ENCODE data around the gene PMM2.
A peak's percentile ranks its signal among the peaks of the same experiment; 100 is the strongest.
"Not testable (repeated sequence)": the region's sequence is repeated elsewhere in the genome, so short reads cannot be mapped to it uniquely, and the experiment has no call there.

PMM2 gene

GRCh38 chr16:8797364-8798173, at the start of gene PMM2, which contains the start of gene TMEM186:
Gene PMM2, plus strand, starts transcription at chr16:8797839. Its CDS starts 44 bp downstream, at chr16:8797883.
Gene TMEM186, minus strand, starts transcription at chr16:8797639. Its CDS starts 25 bp downstream, at chr16:8797614.
- DNase-seq (ENCODE audit: low read depth in 1 of 2, low spot score in 1 of 2), result peak; percentile 85 to 91

DNA sequence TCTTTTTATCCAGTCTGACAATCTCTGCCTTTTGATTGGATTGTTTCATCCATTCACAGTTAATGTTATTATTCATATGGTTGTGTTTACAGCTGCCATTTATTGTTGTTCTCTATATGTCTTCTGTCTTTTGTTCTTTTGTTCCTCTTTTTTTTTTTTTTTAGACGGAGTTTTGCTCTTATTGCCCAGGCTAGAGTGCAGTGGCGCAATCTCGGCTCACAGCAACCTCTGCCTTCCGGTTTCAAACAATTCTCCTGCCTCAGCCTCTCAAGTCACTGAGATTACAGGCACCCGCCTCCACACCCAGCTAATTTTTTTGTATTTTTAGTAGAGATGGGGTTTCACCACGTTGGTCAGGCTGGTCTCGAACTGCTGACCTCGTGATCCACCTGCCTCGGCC, 48.7 kb upstream of the PMM2 start:
- not testable (repeated sequence) for DNase-seq (ENCODE audit: low read depth in 1 of 2, low spot score in 1 of 2)

DNA sequence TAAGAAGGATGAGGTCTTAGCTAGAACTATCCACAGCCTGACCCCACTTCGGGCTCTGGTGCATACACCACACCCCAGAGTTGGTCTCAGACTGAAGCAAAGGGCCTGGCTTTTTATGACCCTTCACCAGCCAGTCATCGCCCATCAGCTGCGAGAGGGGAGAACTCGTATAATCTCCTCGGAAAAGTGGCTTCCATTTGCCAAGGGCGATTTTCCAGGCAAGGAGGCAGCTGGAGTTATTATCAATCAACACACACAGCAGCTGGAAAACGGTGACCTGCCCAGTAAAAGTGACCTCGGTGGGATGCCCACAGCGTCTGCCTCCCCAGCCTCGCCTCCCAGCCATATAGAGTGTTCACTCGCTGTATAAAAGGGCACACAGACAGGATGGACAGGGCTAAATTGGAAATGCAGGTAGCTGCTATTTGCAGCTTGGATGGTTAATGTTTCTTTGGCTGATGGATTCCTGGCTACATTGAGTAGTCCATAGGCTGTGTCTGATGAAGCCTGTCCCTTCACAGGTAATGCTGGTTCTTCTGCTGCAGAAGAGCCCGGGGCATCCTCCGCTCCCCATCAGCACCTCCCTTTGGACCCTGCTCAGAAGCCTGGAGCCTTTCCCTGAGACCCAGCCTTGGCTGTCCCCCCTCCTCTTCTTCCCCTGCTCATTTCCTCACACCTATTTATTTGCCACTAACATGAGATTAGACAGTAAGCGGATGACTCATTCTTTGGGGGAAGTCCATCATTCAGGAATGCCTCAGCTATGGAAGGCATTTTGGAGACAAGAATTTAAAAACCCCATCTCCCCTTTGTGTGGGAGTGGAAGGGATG, 45.9 kb upstream of the PMM2 start:
- DNase-seq (ENCODE audit: low read depth in 1 of 2, low spot score in 1 of 2), result no peak

GRCh38 chr16:8752706-8753105, 44.9 kb upstream of the PMM2 start:
- DNase-seq (ENCODE audit: low read depth in 1 of 2, low spot score in 1 of 2), result no peak

DNA sequence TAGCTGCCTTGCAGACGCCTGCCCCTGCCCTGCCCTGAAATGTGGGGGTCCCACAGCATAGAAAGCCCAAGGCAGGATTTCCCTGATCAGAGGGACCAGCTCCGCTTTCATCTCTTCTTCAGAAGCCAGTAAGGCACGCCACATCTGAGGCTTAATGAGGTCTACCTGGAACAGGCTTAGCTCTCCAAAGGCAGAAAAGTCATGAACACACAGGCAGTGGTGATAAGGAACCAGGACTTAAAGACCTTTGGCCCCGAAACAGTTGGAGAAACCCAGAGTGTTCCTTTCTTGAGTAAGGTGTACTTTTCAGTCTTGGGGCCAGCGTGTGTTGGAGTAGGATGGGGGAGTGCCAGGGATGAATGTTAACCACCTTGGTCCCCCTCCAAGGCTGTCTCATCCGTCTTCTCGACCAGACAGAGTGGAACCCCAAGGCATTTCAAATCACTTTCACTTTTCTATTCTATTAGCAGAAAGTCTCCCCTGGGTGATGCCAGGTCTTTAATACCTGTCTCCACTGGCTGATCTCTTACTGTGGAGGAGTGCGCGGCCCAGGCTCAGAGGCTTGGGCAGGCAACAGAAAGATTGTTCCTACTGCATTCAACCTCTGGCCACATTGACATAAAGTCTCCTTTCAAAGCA, 44.1 kb upstream of the PMM2 start:
- DNase-seq (ENCODE audit: low read depth in 1 of 2, low spot score in 1 of 2), result no peak

GRCh38 chr16:8756755-8757154, 40.9 kb upstream of the PMM2 start:
- no peak for DNase-seq (ENCODE audit: low read depth in 1 of 2, low spot score in 1 of 2)

GRCh38 chr16:8758022-8758421, 39.6 kb upstream of the PMM2 start:
- DNase-seq (ENCODE audit: low read depth in 1 of 2, low spot score in 1 of 2), result no peak

GRCh38 chr16:8760021-8760420, 37.6 kb upstream of the PMM2 start:
- DNase-seq (ENCODE audit: low read depth in 1 of 2, low spot score in 1 of 2), result no peak

GRCh38 chr16:8761078-8761477, 36.6 kb upstream of the PMM2 start:
- no peak for DNase-seq (ENCODE audit: low read depth in 1 of 2, low spot score in 1 of 2)

DNA sequence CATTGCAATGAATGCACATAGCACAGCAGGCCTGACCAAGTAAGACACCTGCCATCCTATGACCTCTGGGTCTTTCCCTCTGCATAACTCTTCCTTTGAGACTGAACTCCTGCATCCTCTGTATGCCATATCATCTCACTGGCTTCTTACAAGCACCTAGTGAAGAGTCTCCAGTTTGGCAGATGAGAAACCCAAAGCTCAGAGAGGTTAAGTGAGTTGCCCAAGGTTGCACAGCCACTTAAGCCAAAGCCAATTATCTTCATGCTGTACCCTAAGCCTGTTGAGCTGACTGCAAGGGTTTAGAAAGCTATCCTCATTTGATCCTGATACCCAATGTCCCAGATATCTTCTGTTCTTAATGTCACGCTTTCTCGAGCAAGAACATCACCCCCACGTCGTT, 35.4 kb upstream of the PMM2 start:
- DNase-seq (ENCODE audit: low read depth in 1 of 2, low spot score in 1 of 2), result no peak

DNA sequence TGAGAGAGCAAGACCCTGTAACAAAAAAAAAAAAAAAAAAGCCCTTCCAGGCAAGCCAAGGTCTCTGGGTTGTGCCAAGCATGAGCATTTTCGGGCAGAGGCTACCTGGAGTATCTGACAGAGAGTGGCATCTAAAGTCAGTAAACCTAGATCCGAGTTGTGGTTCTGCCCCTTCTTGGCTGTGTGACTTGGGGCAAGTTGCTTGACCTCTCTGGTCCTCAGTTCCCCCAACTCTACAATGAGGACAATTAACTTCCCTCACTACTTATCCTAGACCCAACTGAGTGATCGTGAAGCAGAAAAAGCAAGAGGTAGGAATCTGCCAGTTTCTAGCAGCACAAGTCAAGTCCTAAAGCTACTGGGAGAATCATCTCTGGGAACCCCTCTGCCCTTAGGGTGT, 34.6 kb upstream of the PMM2 start:
- no peak for DNase-seq (ENCODE audit: low read depth in 1 of 2, low spot score in 1 of 2)

- no peak for DNase-seq (ENCODE audit: low read depth in 1 of 2, low spot score in 1 of 2)
These were observed 33.7 kb upstream of the PMM2 start for GRCh38 chr16:8763899-8764298.

DNA sequence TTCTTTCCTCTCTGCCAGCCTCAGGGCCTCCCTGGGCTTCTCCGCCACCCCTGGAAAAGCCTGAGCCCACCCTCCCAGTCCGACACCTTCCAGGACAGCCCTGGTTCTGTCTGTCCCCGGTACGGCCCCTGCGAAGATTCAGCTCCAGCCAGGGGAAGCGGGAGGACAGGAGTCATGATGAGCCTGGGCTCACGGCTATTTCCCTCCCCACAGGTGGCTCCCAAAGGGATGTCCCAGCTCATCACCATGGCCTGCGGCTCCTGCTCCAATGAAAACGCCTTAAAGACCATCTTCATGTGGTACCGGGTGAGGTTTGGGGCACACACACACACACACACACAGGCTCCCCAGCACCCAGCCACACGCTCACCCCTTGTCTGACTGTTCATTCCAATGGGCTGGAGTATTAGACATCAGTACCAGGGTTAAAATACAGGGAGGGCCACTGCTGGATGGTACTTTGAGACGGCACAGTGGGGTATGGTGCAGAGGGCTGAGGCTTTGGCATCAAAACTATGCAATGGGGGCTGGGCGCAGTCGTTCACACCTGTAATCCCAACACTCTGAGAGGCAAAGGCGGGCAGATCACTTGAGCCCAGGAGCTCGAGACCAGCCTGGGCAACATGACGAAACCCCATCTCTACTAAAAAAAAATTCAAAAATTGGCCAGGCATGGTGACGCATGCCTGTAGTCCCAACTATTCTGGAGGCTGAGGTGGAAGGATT, 33.0 kb upstream of the PMM2 start:
- DNase-seq (ENCODE audit: low read depth in 1 of 2, low spot score in 1 of 2), result no peak

GRCh38 chr16:8767176-8767575, 30.5 kb upstream of the PMM2 start:
- no peak for DNase-seq (ENCODE audit: low read depth in 1 of 2, low spot score in 1 of 2)

- no peak for DNase-seq (ENCODE audit: low read depth in 1 of 2, low spot score in 1 of 2)
These were observed 29.4 kb upstream of the PMM2 start for GRCh38 chr16:8768283-8768682.

GRCh38 chr16:8768692-8769091, 28.9 kb upstream of the PMM2 start:
- no peak for DNase-seq (ENCODE audit: low read depth in 1 of 2, low spot score in 1 of 2)

DNA sequence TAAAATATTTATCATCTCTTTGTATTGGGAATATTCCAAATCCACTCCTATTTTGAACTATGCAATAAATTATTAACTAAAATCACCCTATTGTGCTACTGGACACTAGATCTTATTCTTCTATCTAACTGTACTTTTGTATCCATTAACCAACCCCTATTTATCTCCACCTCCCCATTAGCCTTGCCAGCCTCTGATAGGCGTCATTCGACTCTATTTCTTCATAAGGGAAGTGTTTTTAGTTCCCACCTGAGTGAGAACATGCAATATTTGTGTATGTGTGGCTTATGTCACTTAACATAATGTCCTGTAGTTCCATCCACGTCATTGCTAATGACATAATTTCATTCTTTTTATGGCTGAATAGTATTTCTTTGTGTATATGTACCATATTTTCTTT, 24.1 kb upstream of the PMM2 start:
- no peak for DNase-seq (ENCODE audit: low read depth in 1 of 2, low spot score in 1 of 2)

DNA sequence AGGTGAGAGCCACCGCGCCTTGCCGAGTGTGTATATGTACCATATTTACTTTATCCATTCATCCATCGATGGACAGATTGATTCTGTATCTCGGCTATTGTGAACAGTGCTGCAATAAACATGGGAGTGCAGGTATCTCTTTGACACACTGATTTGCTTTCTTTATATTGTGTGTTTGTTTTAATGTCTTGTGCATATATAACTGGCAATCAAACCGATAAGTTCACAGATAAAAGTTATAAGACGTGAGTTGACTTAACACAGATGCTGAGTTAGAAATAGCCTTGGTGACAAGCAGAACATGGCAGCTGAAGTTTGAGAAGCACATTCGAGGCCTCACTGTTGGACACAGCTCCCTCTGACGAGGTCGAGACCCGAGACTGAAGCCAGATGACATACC, 23.4 kb upstream of the PMM2 start:
- DNase-seq (ENCODE audit: low read depth in 1 of 2, low spot score in 1 of 2), result no peak

- no peak for DNase-seq (ENCODE audit: low read depth in 1 of 2, low spot score in 1 of 2)
These were observed 22.3 kb upstream of the PMM2 start for GRCh38 chr16:8775359-8775758.

DNA sequence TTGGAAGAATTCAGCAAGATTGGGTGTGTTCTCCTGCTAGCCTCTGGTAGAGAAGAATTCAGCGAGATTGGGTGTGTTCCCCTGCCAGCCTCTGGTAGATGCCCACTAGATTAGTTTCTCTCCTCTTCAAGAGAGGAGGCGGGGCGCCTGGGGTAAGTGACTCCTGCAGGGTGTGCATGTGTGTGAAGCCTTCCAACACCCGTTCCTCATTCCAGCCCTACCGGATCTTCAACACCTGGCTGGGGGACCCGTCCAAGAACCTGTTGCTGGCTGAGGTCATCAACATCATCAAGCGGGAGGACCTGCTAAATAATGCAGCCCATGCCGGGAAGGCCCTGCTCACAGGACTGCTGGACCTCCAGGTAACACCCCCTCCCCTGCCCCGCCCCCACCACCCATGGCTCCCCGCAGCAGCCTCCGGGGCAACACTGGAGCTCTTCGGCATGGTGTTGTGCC, 21.5 kb upstream of the PMM2 start:
- no peak for DNase-seq (ENCODE audit: low read depth in 1 of 2, low spot score in 1 of 2)

DNA sequence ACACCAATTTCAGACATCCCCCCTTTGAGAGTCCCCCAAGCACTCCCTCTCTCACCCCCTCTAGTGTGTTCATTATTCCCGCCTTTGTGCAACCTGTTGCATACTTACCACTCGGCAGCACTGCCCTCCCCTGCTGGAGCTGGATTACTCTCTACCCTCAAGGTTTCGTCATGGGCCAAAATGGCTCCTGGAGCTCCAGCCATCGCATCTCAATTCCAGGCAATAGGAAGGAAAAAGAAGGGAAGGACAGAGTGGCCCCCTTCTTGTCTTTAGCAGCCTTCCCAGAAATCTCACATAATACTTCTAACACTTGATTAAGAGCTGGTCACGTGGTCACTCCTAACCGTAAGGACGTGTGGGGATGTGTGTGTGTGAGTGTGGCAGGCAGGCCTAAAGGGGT, 20.4 kb upstream of the PMM2 start:
- no peak for DNase-seq (ENCODE audit: low read depth in 1 of 2, low spot score in 1 of 2)

Measured in stimulated activated CD4-positive, alpha-beta T cell treated with anti-CD3 and anti-CD28 coated beads, Interleukin-15, amount 100 ng/mL, for 1 hour (primary cell).